ENCODE data around the gene VN1R5.
"Not testable (repeated sequence)": the region's sequence is repeated elsewhere in the genome, so short reads cannot be mapped to it uniquely, and the experiment has no call there.

VN1R5 gene

GRCh38 chr1:247287460-247287859 is 31.6 kb downstream of the VN1R5 start:
- DNase-seq, result no peak
- H3K27me3 Mint-ChIP-seq, result peaks cover 0 to 4% of the 10 kb centered on the region in 2 donors
- H3K9me3 Mint-ChIP-seq, result peaks cover 7 to 19% of the 10 kb centered on the region in 2 donors
- H3K36me3 Mint-ChIP-seq (ENCODE audit: insufficient read depth), result no peaks in the 10 kb centered on the region
- no peak for ATAC-seq (replicated peaks)
- H3K4me1 Mint-ChIP-seq (ENCODE audit: low read depth in 2 of 2), result peaks cover under 1 to 4% of the 10 kb centered on the region in 2 donors
- H3K27ac Mint-ChIP-seq, result no peak overlapping the region
- H3K4me3 Mint-ChIP-seq, result no peak overlapping the region

DNA sequence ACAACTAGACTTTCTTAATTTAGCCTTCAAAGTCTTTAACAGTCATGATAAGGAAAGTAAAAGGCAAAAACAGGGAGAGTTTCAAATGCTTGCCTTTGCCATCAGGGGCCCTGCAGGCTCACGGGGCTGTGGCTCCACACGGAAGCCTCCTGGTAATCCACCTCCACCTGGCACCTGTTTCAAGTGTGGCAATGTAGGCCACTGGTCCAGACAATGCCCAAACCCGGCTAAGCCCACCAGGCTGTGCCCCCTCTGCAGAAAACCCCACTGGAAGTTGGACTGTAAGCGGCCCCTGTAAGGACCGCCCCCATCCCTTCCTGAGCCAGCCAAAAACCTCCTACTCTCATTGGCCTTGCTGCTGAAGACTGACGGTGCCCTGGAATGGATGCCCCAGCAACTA is 32.5 kb downstream of the VN1R5 start:
- Mint-ChIP-seq H3K4me3 (no peak overlapping the region), H3K4me1 (ENCODE audit: low read depth in 2 of 2) (peaks cover 1 to 4% of the 10 kb centered on the region in 2 donors), H3K36me3 (ENCODE audit: insufficient read depth) (no peaks in the 10 kb centered on the region), H3K27ac (no peak overlapping the region), H3K9me3 (peaks cover 7 to 19% of the 10 kb centered on the region in 2 donors), H3K27me3 (peaks cover 0 to 6% of the 10 kb centered on the region in 2 donors)
- ATAC-seq (replicated peaks), result no peak
- DNase-seq, result no peak

DNA sequence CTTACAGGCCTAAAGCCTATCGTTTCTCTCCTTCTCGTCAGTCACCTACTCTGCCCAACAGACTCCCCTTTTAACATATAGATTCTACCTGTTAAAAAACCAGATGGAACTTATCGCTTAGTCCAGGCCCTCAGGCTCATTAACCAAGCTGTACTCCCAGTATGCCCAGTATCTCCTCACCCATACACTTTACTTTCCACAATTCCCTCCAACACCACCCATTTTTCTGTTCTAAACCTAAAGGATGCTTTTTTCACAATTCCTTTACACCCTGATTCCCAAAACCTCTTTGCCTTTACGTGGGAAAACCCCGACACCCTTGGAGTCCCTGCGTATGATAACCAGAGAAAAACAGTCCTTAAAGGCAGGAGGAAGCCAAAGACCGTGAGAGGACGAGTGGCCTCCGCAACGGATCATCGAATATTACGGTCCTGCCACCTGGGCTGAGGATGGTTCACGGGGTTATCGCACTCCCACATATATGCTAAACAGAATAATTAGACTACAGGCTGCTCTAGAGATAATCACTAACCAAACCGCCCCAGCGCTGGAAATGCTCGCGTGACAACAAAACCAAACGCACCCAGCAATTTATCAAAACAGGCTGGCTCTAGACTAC is 33.5 kb downstream of the VN1R5 start:
- not testable (repeated sequence) for H3K27me3 Mint-ChIP-seq; DNase-seq; H3K4me1 Mint-ChIP-seq (ENCODE audit: low read depth in 2 of 2); H3K27ac Mint-ChIP-seq; H3K36me3 Mint-ChIP-seq (ENCODE audit: insufficient read depth); ATAC-seq (replicated peaks); H3K4me3 Mint-ChIP-seq
- H3K9me3 Mint-ChIP-seq, result peaks cover 7 to 19% of the 10 kb centered on the region in 2 donors

- peaks cover 0 to 1% of the 10 kb centered on the region in 2 donors for H3K4me1 Mint-ChIP-seq (ENCODE audit: low read depth in 2 of 2)
- H3K4me3 Mint-ChIP-seq, result no peak overlapping the region
- no peak overlapping the region for H3K27ac Mint-ChIP-seq
- peaks cover 7 to 19% of the 10 kb centered on the region in 2 donors for H3K9me3 Mint-ChIP-seq
- H3K27me3 Mint-ChIP-seq, result peaks cover 0 to 6% of the 10 kb centered on the region in 2 donors
- no peak for DNase-seq
- no peak for ATAC-seq (replicated peaks)
- H3K36me3 Mint-ChIP-seq (ENCODE audit: insufficient read depth), result no peaks in the 10 kb centered on the region
Observed at GRCh38 chr1:247290576-247290975, 34.7 kb downstream of the VN1R5 start.

- no peak overlapping the region for H3K4me3 Mint-ChIP-seq
- H3K27ac Mint-ChIP-seq, result no peak overlapping the region
- H3K36me3 Mint-ChIP-seq (ENCODE audit: insufficient read depth), result no peaks in the 10 kb centered on the region
- peaks cover 0 to 6% of the 10 kb centered on the region in 2 donors for H3K27me3 Mint-ChIP-seq
- DNase-seq, result no peak
- peaks cover 0 to 1% of the 10 kb centered on the region in 2 donors for H3K4me1 Mint-ChIP-seq (ENCODE audit: low read depth in 2 of 2)
- H3K9me3 Mint-ChIP-seq, result peaks cover 7 to 19% of the 10 kb centered on the region in 2 donors
- no peak for ATAC-seq (replicated peaks)
Observed at GRCh38 chr1:247291161-247291560, 35.3 kb downstream of the VN1R5 start.

- peaks cover 0 to 1% of the 10 kb centered on the region in 2 donors for H3K4me1 Mint-ChIP-seq (ENCODE audit: low read depth in 2 of 2)
- DNase-seq, result no peak
- no peak for ATAC-seq (replicated peaks)
- no peak overlapping the region for H3K27ac Mint-ChIP-seq
- H3K4me3 Mint-ChIP-seq, result no peak overlapping the region
- no peaks in the 10 kb centered on the region for H3K36me3 Mint-ChIP-seq (ENCODE audit: insufficient read depth)
- peaks cover 6 to 19% of the 10 kb centered on the region in 2 donors for H3K9me3 Mint-ChIP-seq
- H3K27me3 Mint-ChIP-seq, result peaks cover 0 to 6% of the 10 kb centered on the region in 2 donors
Observed at GRCh38 chr1:247291833-247292561, 36.1 kb downstream of the VN1R5 start.

- H3K4me1 Mint-ChIP-seq (ENCODE audit: low read depth in 2 of 2), result peaks cover 0 to 1% of the 10 kb centered on the region in 2 donors
- H3K36me3 Mint-ChIP-seq (ENCODE audit: insufficient read depth), result no peaks in the 10 kb centered on the region
- no peak for ATAC-seq (replicated peaks)
- DNase-seq, result no peak
- peaks cover 0 to 6% of the 10 kb centered on the region in 2 donors for H3K27me3 Mint-ChIP-seq
- no peak overlapping the region for H3K4me3 Mint-ChIP-seq
- H3K27ac Mint-ChIP-seq, result no peak overlapping the region
- H3K9me3 Mint-ChIP-seq, result peaks cover 2 to 9% of the 10 kb centered on the region in 2 donors
Observed at GRCh38 chr1:247293047-247293446, 37.2 kb downstream of the VN1R5 start.

- Mint-ChIP-seq H3K4me1 (ENCODE audit: low read depth in 2 of 2) (peaks cover 0 to 1% of the 10 kb centered on the region in 2 donors), H3K27me3 (peaks cover 0 to 6% of the 10 kb centered on the region in 2 donors), H3K36me3 (ENCODE audit: insufficient read depth) (peaks cover 6% of the 10 kb centered on the region), H3K4me3 (no peak overlapping the region), H3K27ac (no peak overlapping the region), H3K9me3 (peaks cover 0 to 3% of the 10 kb centered on the region in 2 donors)
- DNase-seq, result no peak
- ATAC-seq (replicated peaks), result no peak
Observed at GRCh38 chr1:247294282-247294681, 38.4 kb downstream of the VN1R5 start.

DNA sequence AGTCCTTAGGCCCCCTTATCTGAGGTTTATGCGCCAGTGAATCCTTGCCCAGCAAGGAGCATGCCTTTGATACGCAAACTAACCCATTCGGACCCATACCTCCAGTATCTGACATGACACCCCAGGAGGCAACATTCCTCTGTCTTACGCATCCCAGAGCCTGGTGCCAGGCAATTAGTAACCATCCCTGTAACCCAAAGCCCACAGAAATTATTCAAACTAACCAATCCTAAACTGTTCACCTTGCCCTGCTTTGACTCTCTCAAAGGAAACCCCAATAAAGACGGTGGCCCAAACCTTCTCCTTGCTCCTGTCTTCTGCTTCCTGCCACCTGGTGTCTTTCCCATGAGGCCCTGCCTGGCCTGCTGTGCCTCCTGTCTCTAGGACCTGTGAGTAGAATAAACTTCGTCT is 39.4 kb downstream of the VN1R5 start:
- no peak overlapping the region for H3K4me3 Mint-ChIP-seq
- peaks cover 0 to 1% of the 10 kb centered on the region in 2 donors for H3K4me1 Mint-ChIP-seq (ENCODE audit: low read depth in 2 of 2)
- H3K9me3 Mint-ChIP-seq, result no peaks in the 10 kb centered on the region
- peaks cover 0 to 6% of the 10 kb centered on the region in 2 donors for H3K27me3 Mint-ChIP-seq
- no peak overlapping the region for H3K27ac Mint-ChIP-seq
- no peak for ATAC-seq (replicated peaks)
- no peak for DNase-seq
- H3K36me3 Mint-ChIP-seq (ENCODE audit: insufficient read depth), result peaks cover 6% of the 10 kb centered on the region

- DNase-seq (no peak), ATAC-seq (replicated peaks) (no peak)
- Mint-ChIP-seq H3K27me3 (peaks cover 0 to 6% of the 10 kb centered on the region in 2 donors), H3K9me3 (no peaks in the 10 kb centered on the region), H3K36me3 (ENCODE audit: insufficient read depth) (peaks cover 6% of the 10 kb centered on the region), H3K27ac (no peak overlapping the region), H3K4me3 (no peak overlapping the region), H3K4me1 (ENCODE audit: low read depth in 2 of 2) (peaks cover 0 to 1% of the 10 kb centered on the region in 2 donors)
Observed at GRCh38 chr1:247295746-247296145, 39.9 kb downstream of the VN1R5 start.

- Mint-ChIP-seq H3K4me1 (ENCODE audit: low read depth in 2 of 2) (peaks cover 0 to 1% of the 10 kb centered on the region in 2 donors), H3K27ac (no peak overlapping the region), H3K36me3 (ENCODE audit: insufficient read depth) (peaks cover 6% of the 10 kb centered on the region), H3K27me3 (peaks cover 0 to 6% of the 10 kb centered on the region in 2 donors), H3K4me3 (no peak overlapping the region), H3K9me3 (no peaks in the 10 kb centered on the region)
- no peak for ATAC-seq (replicated peaks)
- DNase-seq, result no peak
Observed at GRCh38 chr1:247296599-247297180, 40.8 kb downstream of the VN1R5 start.

DNA sequence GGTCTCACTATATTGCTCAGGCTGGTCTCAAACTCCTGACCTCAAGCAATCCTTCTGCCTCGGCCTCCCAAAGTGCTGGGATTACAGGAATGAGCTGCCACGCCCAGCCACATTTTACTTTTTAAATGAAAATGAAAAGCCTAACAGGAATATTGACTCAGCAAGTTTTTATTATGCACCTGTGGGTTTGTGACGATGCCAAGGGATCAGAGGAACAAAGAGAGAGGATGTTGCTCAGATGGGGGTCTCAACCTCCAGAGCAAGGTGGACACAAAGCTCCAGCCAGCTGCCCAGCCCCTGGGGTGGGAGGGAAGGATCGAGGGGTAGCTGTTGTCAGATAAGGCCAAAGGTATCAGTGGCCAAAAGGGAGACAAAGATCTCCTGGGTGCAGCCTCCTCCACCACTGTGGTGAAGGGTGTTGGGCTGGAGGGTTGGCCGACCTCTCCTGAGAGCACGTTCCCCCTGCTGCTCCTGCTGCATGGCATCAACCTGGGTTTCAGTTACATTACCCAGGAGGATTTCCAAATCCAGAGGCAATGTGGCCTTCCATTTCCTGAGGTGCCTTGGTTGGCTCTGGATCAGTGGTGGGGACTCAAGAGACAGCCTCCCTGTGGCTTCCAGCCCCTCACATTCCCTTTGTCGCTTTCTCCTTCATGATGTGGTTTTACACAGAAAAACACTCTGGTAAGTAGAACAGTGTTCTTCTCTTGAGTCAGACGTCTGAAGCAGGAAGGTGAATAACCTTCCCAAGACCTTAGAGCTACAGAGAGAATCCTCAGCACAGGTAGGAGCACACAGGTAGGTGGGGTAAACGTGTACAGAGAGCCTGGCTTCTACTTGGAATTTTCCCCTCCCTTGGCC is 41.6 kb downstream of the VN1R5 start:
- peaks cover 0 to under 1% of the 10 kb centered on the region in 2 donors for H3K4me1 Mint-ChIP-seq (ENCODE audit: low read depth in 2 of 2)
- ATAC-seq (replicated peaks) (no peak), DNase-seq (no peak)
- H3K4me3 Mint-ChIP-seq, result no peak overlapping the region
- H3K36me3 Mint-ChIP-seq (ENCODE audit: insufficient read depth), result peaks cover 10% of the 10 kb centered on the region
- H3K27ac Mint-ChIP-seq, result no peak overlapping the region
- H3K27me3 Mint-ChIP-seq, result peaks cover 0 to under 1% of the 10 kb centered on the region in 2 donors
- no peaks in the 10 kb centered on the region for H3K9me3 Mint-ChIP-seq

DNA sequence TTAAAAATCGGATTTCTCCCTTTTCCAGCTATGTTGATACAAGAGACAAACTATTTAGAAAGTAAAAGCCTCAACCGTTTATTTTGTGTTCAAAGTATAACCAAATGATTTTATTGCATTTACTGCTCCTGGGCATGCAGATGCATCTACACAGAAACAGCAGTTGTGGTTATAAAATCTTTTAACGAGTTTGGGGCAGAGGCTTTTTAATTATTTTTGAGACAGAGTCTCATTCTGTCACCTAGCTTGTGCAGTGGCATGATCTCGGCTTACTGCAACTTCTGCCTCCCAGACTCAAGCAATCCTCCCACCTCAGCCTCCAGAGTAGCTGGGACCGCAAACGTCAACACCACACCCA is 42.2 kb downstream of the VN1R5 start:
- Mint-ChIP-seq H3K9me3 (no peaks in the 10 kb centered on the region), H3K27ac (no peak overlapping the region), H3K4me3 (no peak overlapping the region), H3K27me3 (no peaks in the 10 kb centered on the region), H3K4me1 (ENCODE audit: low read depth in 2 of 2) (no peaks in the 10 kb centered on the region), H3K36me3 (ENCODE audit: insufficient read depth) (peaks cover 10% of the 10 kb centered on the region)
- DNase-seq (no peak), ATAC-seq (replicated peaks) (no peak)

Data from effector memory CD8-positive, alpha-beta T cell (primary cell).